Upper lobe of left lung (tissue), 6 donors: Measurements from ENCODE around the gene TAF15. TPM values are rescaled to one million over a fixed set of nuclear protein-coding genes. Genes with fewer than 3 reads are reported as not detected.

Experiments used
- ATAC-seq, 2 donors: fragments of 200-7000 bp; cut with Tn5 transposase; one replicate each; pipeline ENCODE4 v1.9.1; 2022; ENCODE audit warnings: mild to moderate bottlenecking in 2 of 2, moderate library complexity in 2 of 2; ENCODE audit not compliant: low FRiP score in 2 of 2
- DNase-seq, 2 donors: peaks; one replicate each; pipeline ENCODE4 v3.0.0-alpha.2; 2019 to 2020
- H3K27ac ChIP-seq, 4 donors: fragments of 200-600 bp; sonication (generic); one replicate each; pipeline ENCODE4 v1.5.1; 2016 to 2019
- H3K27me3 ChIP-seq, 4 donors: fragments of 200-600 bp; sonication (generic); one replicate each; pipeline ENCODE4 v1.5.1; 2017 to 2019
- H3K36me3 ChIP-seq, 4 donors: fragments of 200-600 bp; sonication (generic); one replicate each; pipeline ENCODE4 v1.5.1; 2016 to 2019
- H3K4me1 ChIP-seq, 4 donors: fragments of 200-600 bp; sonication (generic); one replicate each; pipeline ENCODE4 v1.5.1; 2018 to 2019
- H3K4me3 ChIP-seq, 4 donors: fragments of 200-600 bp; sonication (generic); one replicate each; pipeline ENCODE4 v1.5.1; 2017 to 2019; ENCODE audit warnings: mild to moderate bottlenecking in 2 of 4, moderate library complexity in 1 of 4
- H3K9me3 ChIP-seq, 4 donors: fragments of 200-600 bp; sonication (generic); one replicate each; pipeline ENCODE4 v1.5.1; 2018 to 2019
- EP300 ChIP-seq, 4 donors: sonication (generic); formaldehyde crosslinking; IDR thresholded peaks; one replicate each; pipeline ENCODE4 v1.5.1; 2017; ENCODE audit warnings: antibody characterized with exemption in 4 of 4, control low read depth in 2 of 4
- POLR2A ChIP-seq, 4 donors: fragments of 450-650 bp; IDR thresholded peaks; one replicate each; pipeline ENCODE4 v1.5.1; 2016 to 2017; ENCODE audit warnings: antibody characterized with exemption in 4 of 4, mild to moderate bottlenecking in 2 of 4
- POLR2AphosphoS5 ChIP-seq, 2 donors: sonication (generic); formaldehyde crosslinking; IDR thresholded peaks; one replicate each; pipeline ENCODE4 v1.5.1; 2017; ENCODE audit warnings: antibody characterized with exemption in 2 of 2
- WGBS, 2 donors: methylation state at CpG; one replicate each; pipeline ENCODE4 v1.1.5; 2017 to 2018; 5-methylcytosine and 5-hydroxymethylcytosine counted together
- small RNA-seq, 4 donors: library from RNA; depleted of rRNA; stranded (forward); fragments of <200 nt; gene quantifications; one replicate each; pipeline ENCODE3, GENCODE V24; 2016
- total RNA-seq, 6 donors: library from RNA; depleted of rRNA in 4 of 6; stranded (reverse); fragments of >200 nt in 4 of 6; gene quantifications; one replicate each; pipeline versions ENCODE4 v1.1.0 to v1.2.1, GENCODE V29; 2016 to 2021
- TF ChIP-seq, protein P1 (sequence below), 6 experiments: fragments of 450-650 bp in 4 of 6; fragments of 200-600 bp in 2 of 6; sonication (generic) in 2 of 6; IDR thresholded peaks; one replicate each; pipeline ENCODE4 v1.5.1; 2016 to 2019; ENCODE audit warnings: antibody characterized with exemption in 6 of 6
- donor health status: DM: no; HTN: no; CAD: no; lungs with moderate emphysema.
- donor health status: DM: no; HTN: yes; CAD: no; lungs with severe emphysema.

Gene TAF15
- total RNA-seq, 6 donors from 2014 or later, result 42.4 to 137 (median 93.0) TPM

DNA sequence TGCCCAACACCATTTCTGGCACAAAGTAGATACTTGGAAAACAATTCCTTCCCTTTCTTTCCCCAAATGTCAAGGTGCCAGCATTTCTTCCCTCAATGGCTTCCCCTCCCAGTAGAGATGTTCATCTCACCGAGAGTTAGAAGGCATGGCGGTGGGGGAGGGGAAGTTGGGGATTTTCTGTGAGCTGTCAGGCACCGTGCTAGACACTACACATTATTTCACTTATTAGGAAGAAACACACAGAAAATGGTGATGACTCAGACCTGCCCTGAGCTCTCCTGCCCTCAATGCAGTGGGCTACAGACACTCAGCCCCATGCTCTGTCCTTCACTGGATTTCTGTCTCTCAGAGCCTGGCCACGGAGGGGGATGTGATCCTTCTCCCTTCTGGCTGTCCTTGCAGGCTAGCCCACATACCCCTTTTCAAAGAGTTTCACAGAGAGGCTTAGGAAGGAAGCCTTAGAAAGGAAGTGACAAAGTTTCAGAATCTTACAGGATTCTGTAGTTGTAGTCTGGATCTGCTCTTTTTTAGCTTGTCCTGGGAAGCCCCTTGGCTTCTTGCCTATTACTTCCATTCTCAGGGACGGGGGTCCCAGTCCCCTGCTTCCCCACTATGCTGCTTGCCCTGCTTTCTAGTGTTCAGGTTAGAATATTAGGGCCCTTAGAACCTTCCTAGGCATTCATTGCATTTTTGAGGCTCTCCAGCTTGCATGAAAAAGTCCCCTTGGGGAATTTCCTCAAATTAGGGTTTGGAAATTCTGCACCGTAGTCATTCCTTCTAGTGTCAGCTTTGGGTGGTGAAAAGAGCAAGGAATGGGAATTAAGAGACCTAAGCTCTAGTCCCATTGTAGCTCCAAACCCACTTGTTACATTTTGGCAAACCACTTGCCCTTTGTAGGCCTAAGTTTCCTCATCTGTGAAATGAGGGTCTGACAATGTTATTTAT lies 83.1 kb downstream of the TAF15 start:
- DNase-seq, result no peak
- TF ChIP-seq POLR2AphosphoS5 (IDR thresholded peaks at IDR 0.05) (no peak), EP300 (IDR thresholded peaks at IDR 0.05) (no peak), POLR2A (IDR thresholded peaks at IDR 0.05) (no peak)
- TF ChIP-seq, protein P1, sequence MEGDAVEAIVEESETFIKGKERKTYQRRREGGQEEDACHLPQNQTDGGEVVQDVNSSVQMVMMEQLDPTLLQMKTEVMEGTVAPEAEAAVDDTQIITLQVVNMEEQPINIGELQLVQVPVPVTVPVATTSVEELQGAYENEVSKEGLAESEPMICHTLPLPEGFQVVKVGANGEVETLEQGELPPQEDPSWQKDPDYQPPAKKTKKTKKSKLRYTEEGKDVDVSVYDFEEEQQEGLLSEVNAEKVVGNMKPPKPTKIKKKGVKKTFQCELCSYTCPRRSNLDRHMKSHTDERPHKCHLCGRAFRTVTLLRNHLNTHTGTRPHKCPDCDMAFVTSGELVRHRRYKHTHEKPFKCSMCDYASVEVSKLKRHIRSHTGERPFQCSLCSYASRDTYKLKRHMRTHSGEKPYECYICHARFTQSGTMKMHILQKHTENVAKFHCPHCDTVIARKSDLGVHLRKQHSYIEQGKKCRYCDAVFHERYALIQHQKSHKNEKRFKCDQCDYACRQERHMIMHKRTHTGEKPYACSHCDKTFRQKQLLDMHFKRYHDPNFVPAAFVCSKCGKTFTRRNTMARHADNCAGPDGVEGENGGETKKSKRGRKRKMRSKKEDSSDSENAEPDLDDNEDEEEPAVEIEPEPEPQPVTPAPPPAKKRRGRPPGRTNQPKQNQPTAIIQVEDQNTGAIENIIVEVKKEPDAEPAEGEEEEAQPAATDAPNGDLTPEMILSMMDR (IDR thresholded peaks at IDR 0.05), result no peak
- Histone ChIP-seq H3K4me3 (no peak overlapping the region), H3K4me1 (peaks cover 0 to 12% (median 5%) of the 10 kb centered on the region in 4 donors), H3K36me3 (no peaks in the 10 kb centered on the region), H3K27me3 (no peaks in the 10 kb centered on the region), H3K9me3 (no peaks in the 10 kb centered on the region), H3K27ac (peak overlapping the region in 1 of 4 donors; percentile 36)
- WGBS, 2 donors, result 47 to 58% methylated on average over 6 of the region's 6 CpGs
- no peak for ATAC-seq

DNA sequence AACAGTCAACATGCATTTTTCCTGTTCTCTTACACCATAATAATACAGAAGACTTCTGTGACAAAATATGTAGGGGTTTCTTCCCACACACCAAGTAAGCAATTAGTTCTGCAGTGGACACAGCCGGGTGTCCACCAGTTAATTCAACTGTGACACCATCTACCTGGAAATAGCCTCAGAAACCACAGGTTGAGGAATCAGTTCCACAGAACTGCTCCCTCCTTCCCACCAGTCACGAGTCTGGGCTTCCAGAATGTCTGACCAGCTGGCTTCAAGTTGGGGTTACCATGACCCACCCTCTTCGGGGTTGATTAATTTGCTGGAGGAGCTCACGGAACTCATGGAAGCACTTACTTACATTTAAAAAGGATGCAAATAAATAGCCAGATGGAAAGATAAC lies 84.5 kb downstream of the TAF15 start:
- H3K4me1 ChIP-seq, result peaks cover 0 to 17% (median 5%) of the 10 kb centered on the region in 4 donors
- H3K9me3 ChIP-seq, result no peaks in the 10 kb centered on the region
- ATAC-seq (no peak), DNase-seq (no peak)
- H3K27ac ChIP-seq, result no peak overlapping the region
- TF ChIP-seq POLR2AphosphoS5 (IDR thresholded peaks at IDR 0.05), result no peak
- no peak for TF ChIP-seq POLR2A (IDR thresholded peaks at IDR 0.05)
- TF ChIP-seq, protein P1 (IDR thresholded peaks at IDR 0.05), result no peak
- no peak for TF ChIP-seq EP300 (IDR thresholded peaks at IDR 0.05)
- H3K36me3 ChIP-seq, result no peaks in the 10 kb centered on the region
- H3K27me3 ChIP-seq, result no peaks in the 10 kb centered on the region
- 96 to 100% methylated on average over 3 to 4 of the region's 4 CpGs for WGBS, 2 donors
- no peak overlapping the region for H3K4me3 ChIP-seq

DNA sequence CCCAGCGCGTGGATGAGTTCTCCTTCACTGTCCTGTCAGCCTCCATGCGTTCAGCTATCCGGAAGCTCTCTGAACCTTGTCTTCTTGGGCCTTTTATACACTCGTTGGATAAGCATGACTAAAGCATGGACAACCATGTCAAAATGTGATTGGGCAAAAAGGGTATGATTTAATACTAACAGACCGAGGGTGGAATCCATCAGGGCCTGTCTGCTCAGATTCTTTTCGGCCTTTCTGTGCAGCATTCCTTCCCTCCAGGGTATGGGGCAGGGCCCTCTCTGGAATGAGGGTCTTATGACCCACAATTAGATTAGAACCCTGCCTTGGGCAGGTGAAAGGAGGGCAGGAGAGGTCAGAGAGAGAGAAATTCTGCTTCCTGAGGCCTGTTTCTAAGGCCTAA lies 84.9 kb downstream of the TAF15 start:
- 95 to 100% methylated on average over 7 of the region's 7 CpGs for WGBS, 2 donors
- ATAC-seq, result no peak
- no peaks in the 10 kb centered on the region for H3K9me3 ChIP-seq

DNA sequence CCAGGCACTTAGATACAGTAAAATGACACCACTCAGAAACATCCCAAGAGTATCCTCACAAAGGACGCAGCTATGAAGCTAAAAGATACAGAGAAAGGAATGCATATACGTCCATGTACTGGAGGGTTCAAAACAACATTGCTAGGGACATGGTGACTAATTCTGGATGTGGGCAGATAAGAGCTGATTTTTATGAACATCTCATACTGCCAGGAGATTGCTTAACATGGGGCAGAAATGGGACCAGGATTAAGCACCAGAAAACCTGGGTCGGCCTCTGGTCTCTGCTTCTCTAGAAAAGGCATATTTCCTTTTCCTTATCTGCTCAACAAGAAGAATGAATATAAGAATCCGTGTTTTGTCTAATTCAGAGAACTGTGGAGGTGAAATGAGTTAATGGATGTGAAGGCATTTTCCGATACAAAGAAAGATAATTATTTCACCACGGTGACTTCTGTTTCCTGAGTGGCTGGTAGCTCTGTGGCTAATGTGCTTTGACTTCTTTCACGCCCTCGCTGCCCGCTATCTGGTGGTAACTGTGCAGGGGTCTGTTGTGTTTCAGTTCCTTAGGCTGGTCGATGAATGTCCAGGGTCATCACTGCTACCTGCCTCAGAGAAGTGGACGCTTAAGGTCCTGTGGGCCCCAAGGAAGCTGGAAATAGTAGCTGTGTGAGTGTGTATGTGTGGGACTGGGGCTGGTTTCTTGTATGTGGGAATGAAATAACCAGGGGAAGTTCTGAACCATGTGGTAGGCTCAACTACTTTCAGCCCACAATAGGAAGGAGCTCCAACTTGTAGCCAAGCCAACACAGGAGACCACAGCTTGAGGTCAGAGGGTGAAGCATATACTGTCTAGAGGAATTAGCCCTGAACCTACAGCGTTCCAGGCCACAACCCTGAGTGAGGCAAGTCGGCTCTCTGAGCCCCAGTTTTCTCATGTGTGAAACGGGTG lies 86.6 kb downstream of the TAF15 start:
- no peaks in the 10 kb centered on the region for H3K36me3 ChIP-seq
- peaks cover 0 to 14% (median 0%) of the 10 kb centered on the region in 4 donors for H3K4me1 ChIP-seq
- no peak overlapping the region for H3K4me3 ChIP-seq
- ATAC-seq, result peak; percentile 35 to 61
- no peak for TF ChIP-seq POLR2A (IDR thresholded peaks at IDR 0.05)
- TF ChIP-seq, protein P1 (IDR thresholded peaks at IDR 0.05), result no peak
- TF ChIP-seq POLR2AphosphoS5 (IDR thresholded peaks at IDR 0.05), result no peak
- no peak for TF ChIP-seq EP300 (IDR thresholded peaks at IDR 0.05)
- no peaks in the 10 kb centered on the region for H3K27me3 ChIP-seq
- no peaks in the 10 kb centered on the region for H3K9me3 ChIP-seq
- 59 to 64% methylated on average over 13 to 14 of the region's 14 CpGs for WGBS, 2 donors
- peak in 1 of 2 donors; percentile 40 for DNase-seq
- H3K27ac ChIP-seq, result no peak overlapping the region

More for the DNA sequence above, 84.9 kb downstream of the TAF15 start:
- DNase-seq, result no peak
- no peak overlapping the region for H3K27ac ChIP-seq
- no peaks in the 10 kb centered on the region for H3K27me3 ChIP-seq
- no peak for TF ChIP-seq EP300 (IDR thresholded peaks at IDR 0.05)
- TF ChIP-seq POLR2A (IDR thresholded peaks at IDR 0.05), result no peak
- TF ChIP-seq, protein P1 (IDR thresholded peaks at IDR 0.05), result no peak
- no peak for TF ChIP-seq POLR2AphosphoS5 (IDR thresholded peaks at IDR 0.05)
- peaks cover 0 to 22% (median 5%) of the 10 kb centered on the region in 4 donors for H3K4me1 ChIP-seq
- no peaks in the 10 kb centered on the region for H3K36me3 ChIP-seq
- no peak overlapping the region for H3K4me3 ChIP-seq

Small RNAs within 50 kb of the gene (small RNA-seq; reads per million reads assigned to genes)
- gene RF00100, result 68.0 to 418 (median 154) reads per million in 4 donors

Other genes starting within 250 kb of the TAF15 start
- 1 to 10 TPM in 1 of 6 donors, under 1 TPM in 4, not detected in 1; 0.09 to 1.8 (median 0.30) TPM for gene SLFN14, start 248.7 kb upstream of the TAF15 start, total RNA-seq
- 1 to 10 TPM; 3.8 to 6.6 (median 5.2) TPM for gene PEX12, start 230.9 kb upstream of the TAF15 start, total RNA-seq
- gene AP2B1, start 222.2 kb upstream of the TAF15 start, total RNA-seq, result 100 to 1,000 TPM in 3 of 6 donors, 10 to 100 TPM in 3; 52.7 to 140 (median 101) TPM
- gene RASL10B, start 77.8 kb upstream of the TAF15 start, total RNA-seq, result 1 to 10 TPM; 1.0 to 4.1 (median 1.7) TPM
- gene GAS2L2, start 56.2 kb upstream of the TAF15 start, total RNA-seq, result 1 to 10 TPM in 5 of 6 donors, under 1 TPM in 1; 0.37 to 7.4 (median 3.3) TPM
- gene C17orf50, start 48.6 kb upstream of the TAF15 start, total RNA-seq, result 1 to 10 TPM in 1 of 6 donors, under 1 TPM in 1, not detected in 4; 0.46 to 1.1 TPM
- 100 to 1,000 TPM in 3 of 6 donors, 10 to 100 TPM in 3; 51.1 to 134 (median 98.5) TPM for gene MMP28, start 13.8 kb upstream of the TAF15 start, total RNA-seq
- under 1 TPM in 2 of 6 donors, not detected in 4; 0.13 to 0.30 TPM for gene HEATR9, start 59.4 kb downstream of the TAF15 start, total RNA-seq
- 10 to 100 TPM; 11.5 to 17.6 (median 15.3) TPM for gene CCL5, start 70.9 kb downstream of the TAF15 start, total RNA-seq
- not detected for gene RDM1, start 121.3 kb downstream of the TAF15 start, total RNA-seq
- gene LYZL6, start 134.2 kb downstream of the TAF15 start, total RNA-seq, result not detected
- under 1 TPM in 2 of 6 donors, not detected in 4; 0.20 to 0.61 TPM for gene CCL16, start 172.0 kb downstream of the TAF15 start, total RNA-seq
- gene CCL14, start 177.2 kb downstream of the TAF15 start, total RNA-seq, result 10 to 100 TPM in 2 of 6 donors, 1 to 10 TPM in 4; 1.0 to 90.7 (median 5.6) TPM
- gene CCL15, start 192.1 kb downstream of the TAF15 start, total RNA-seq, result 1 to 10 TPM in 2 of 6 donors, under 1 TPM in 2, not detected in 2; 0.72 to 2.6 (median 1.4) TPM
- gene CCL23, start 208.5 kb downstream of the TAF15 start, total RNA-seq, result 10 to 100 TPM in 4 of 6 donors, 1 to 10 TPM in 1, not detected in 1; 6.9 to 40.0 (median 16.6) TPM